Stomach smooth muscle (tissue), 2 donors: ENCODE results near the gene MGST2.

ENCODE experiments used
- H3K27ac ChIP-seq: one replicate; pipeline ENCODE4 v1.7.0; 2013; ENCODE audit warnings: mild to moderate bottlenecking, low read length, inconsistent platforms
- H3K27me3 ChIP-seq, 2 donors: one replicate each; pipeline ENCODE4 v1.7.0; 2013; ENCODE audit warnings: low read length in 2 of 2; ENCODE audit not compliant: insufficient read depth in 2 of 2, control insufficient read depth in 1 of 2
- H3K36me3 ChIP-seq, 2 donors: one replicate each; pipeline ENCODE4 v1.7.0; 2013; ENCODE audit warnings: low read length in 2 of 2; ENCODE audit not compliant: control insufficient read depth in 2 of 2, insufficient read depth in 2 of 2
- H3K4me1 ChIP-seq: one replicate; pipeline ENCODE4 v1.7.0; 2013; ENCODE audit warnings: low read length; ENCODE audit not compliant: control insufficient read depth, insufficient read depth
- H3K4me3 ChIP-seq, 2 donors: one replicate each; pipeline ENCODE4 v1.7.0; 2013; ENCODE audit warnings: low read length in 2 of 2
- H3K9ac ChIP-seq, 2 donors: one replicate each; pipeline ENCODE4 v1.7.0; 2013; ENCODE audit warnings: low read length in 2 of 2, mild to moderate bottlenecking in 1 of 2
- H3K9me3 ChIP-seq, 2 donors: one replicate each; pipeline ENCODE4 v1.7.0; 2013; ENCODE audit warnings: low read length in 2 of 2; ENCODE audit not compliant: control insufficient read depth in 2 of 2
- donor health status: healthy.
- donor health status: Pancreatic carcinoma.

MGST2 gene

GRCh38 chr4:139711461-139711860 is 45.8 kb downstream of the MGST2 start:
- H3K9ac ChIP-seq, result no peak overlapping the region
- peaks cover 20% of the 10 kb centered on the region for H3K4me1 ChIP-seq
- no peaks in the 10 kb centered on the region for H3K27me3 ChIP-seq
- no peaks in the 10 kb centered on the region for H3K9me3 ChIP-seq
- H3K27ac ChIP-seq, result no peak overlapping the region
- no peak overlapping the region for H3K4me3 ChIP-seq
- no peaks in the 10 kb centered on the region for H3K36me3 ChIP-seq

- Histone ChIP-seq H3K9me3 (no peaks in the 10 kb centered on the region), H3K4me1 (peaks cover 20% of the 10 kb centered on the region), H3K4me3 (no peak overlapping the region), H3K36me3 (peaks cover 0 to 2% of the 10 kb centered on the region in 2 donors), H3K27me3 (no peaks in the 10 kb centered on the region), H3K9ac (no peak overlapping the region), H3K27ac (no peak overlapping the region)
These were observed 47.3 kb downstream of the MGST2 start for GRCh38 chr4:139712882-139713281.

- H3K27ac ChIP-seq, result no peak overlapping the region
- H3K36me3 ChIP-seq, result peaks cover 0 to 19% of the 10 kb centered on the region in 2 donors
- no peaks in the 10 kb centered on the region for H3K27me3 ChIP-seq
These were observed 50.2 kb downstream of the MGST2 start for GRCh38 chr4:139715746-139716391.

GRCh38 chr4:139718358-139718757 is 52.7 kb downstream of the MGST2 start:
- H3K36me3 ChIP-seq, result peaks cover 0 to 19% of the 10 kb centered on the region in 2 donors
- H3K4me1 ChIP-seq, result peaks cover 16% of the 10 kb centered on the region
- no peak overlapping the region for H3K27ac ChIP-seq
- no peaks in the 10 kb centered on the region for H3K9me3 ChIP-seq
- no peaks in the 10 kb centered on the region for H3K27me3 ChIP-seq
- no peak overlapping the region for H3K9ac ChIP-seq
- no peak overlapping the region for H3K4me3 ChIP-seq

More at GRCh38 chr4:139715746-139716391, 50.2 kb downstream of the MGST2 start:
- Histone ChIP-seq H3K4me1 (peaks cover 20% of the 10 kb centered on the region), H3K9me3 (no peaks in the 10 kb centered on the region), H3K4me3 (no peak overlapping the region), H3K9ac (no peak overlapping the region)

- Histone ChIP-seq H3K4me1 (peaks cover 15% of the 10 kb centered on the region), H3K27me3 (no peaks in the 10 kb centered on the region), H3K9me3 (no peaks in the 10 kb centered on the region), H3K27ac (no peak overlapping the region), H3K4me3 (no peak overlapping the region), H3K9ac (no peak overlapping the region), H3K36me3 (peaks cover 0 to 19% of the 10 kb centered on the region in 2 donors)
These were observed 53.2 kb downstream of the MGST2 start for GRCh38 chr4:139718833-139719232.

- Histone ChIP-seq H3K36me3 (peaks cover 0 to 19% of the 10 kb centered on the region in 2 donors), H3K4me1 (peaks cover 8% of the 10 kb centered on the region), H3K27me3 (no peaks in the 10 kb centered on the region), H3K4me3 (no peak overlapping the region), H3K9me3 (no peaks in the 10 kb centered on the region), H3K9ac (no peak overlapping the region), H3K27ac (no peak overlapping the region)
These were observed 53.9 kb downstream of the MGST2 start for GRCh38 chr4:139719381-139720101.

- Histone ChIP-seq H3K9ac (no peak overlapping the region), H3K4me3 (no peak overlapping the region), H3K36me3 (peaks cover 6 to 24% of the 10 kb centered on the region in 2 donors), H3K9me3 (no peaks in the 10 kb centered on the region), H3K4me1 (peaks cover 4% of the 10 kb centered on the region), H3K27ac (no peak overlapping the region), H3K27me3 (no peaks in the 10 kb centered on the region)
These were observed 55.2 kb downstream of the MGST2 start for GRCh38 chr4:139720806-139721205.

GRCh38 chr4:139721789-139722188 is 56.2 kb downstream of the MGST2 start:
- Histone ChIP-seq H3K27ac (no peak overlapping the region), H3K36me3 (peaks cover 6 to 27% of the 10 kb centered on the region in 2 donors), H3K4me1 (no peaks in the 10 kb centered on the region), H3K9me3 (no peaks in the 10 kb centered on the region), H3K9ac (no peak overlapping the region), H3K27me3 (no peaks in the 10 kb centered on the region), H3K4me3 (no peak overlapping the region)

- H3K27me3 ChIP-seq, result no peaks in the 10 kb centered on the region
- no peak overlapping the region for H3K9ac ChIP-seq
- no peak overlapping the region for H3K4me3 ChIP-seq
- H3K36me3 ChIP-seq, result peaks cover 6 to 12% of the 10 kb centered on the region in 2 donors
- H3K9me3 ChIP-seq, result no peaks in the 10 kb centered on the region
- no peaks in the 10 kb centered on the region for H3K4me1 ChIP-seq
- H3K27ac ChIP-seq, result no peak overlapping the region
These were observed 59.6 kb downstream of the MGST2 start for GRCh38 chr4:139725236-139725635.

GRCh38 chr4:139726615-139727014 is 61.0 kb downstream of the MGST2 start:
- no peak overlapping the region for H3K4me3 ChIP-seq
- no peaks in the 10 kb centered on the region for H3K4me1 ChIP-seq
- no peaks in the 10 kb centered on the region for H3K27me3 ChIP-seq
- H3K9me3 ChIP-seq, result no peaks in the 10 kb centered on the region
- peaks cover 6 to 12% of the 10 kb centered on the region in 2 donors for H3K36me3 ChIP-seq
- H3K9ac ChIP-seq, result no peak overlapping the region
- no peak overlapping the region for H3K27ac ChIP-seq

GRCh38 chr4:139728146-139728545 is 62.5 kb downstream of the MGST2 start:
- no peaks in the 10 kb centered on the region for H3K4me1 ChIP-seq
- no peaks in the 10 kb centered on the region for H3K9me3 ChIP-seq
- no peak overlapping the region for H3K4me3 ChIP-seq
- no peak overlapping the region for H3K27ac ChIP-seq
- peaks cover 6 to 12% of the 10 kb centered on the region in 2 donors for H3K36me3 ChIP-seq
- H3K9ac ChIP-seq, result no peak overlapping the region
- no peaks in the 10 kb centered on the region for H3K27me3 ChIP-seq
